K562 (cell line): ENCODE results near the gene SFT2D2. TPM values are rescaled to one million over a fixed set of nuclear protein-coding genes. Genes with fewer than 3 reads are reported as not detected.

Experiments used
- ARID1B ChIP-seq: fragments of 450-650 bp; IDR thresholded peaks from 2 replicates; pipeline ENCODE4 v1.6.1; 2016; ENCODE audit warnings: antibody characterized with exemption, mild to moderate bottlenecking, inconsistent platforms
- ARID2 ChIP-seq: fragments of 450-650 bp; IDR thresholded peaks from 2 replicates; pipeline ENCODE4 v1.6.1; 2017; ENCODE audit warnings: antibody characterized with exemption, mild to moderate bottlenecking
- BCOR ChIP-seq: fragments of 450-650 bp; IDR thresholded peaks from 2 replicates; pipeline ENCODE4 v1.6.1; 2016
- BRD4 ChIP-seq: fragments of 200-600 bp; sonication (generic); IDR thresholded peaks from 2 replicates; pipeline ENCODE4 v1.6.1; 2017; ENCODE audit warnings: inconsistent platforms
- CBX3 ChIP-seq, 2 experiments: IDR thresholded peaks; 1 replicate in 1 of 2; 2 replicates in 1 of 2; pipeline ENCODE4 v1.6.1; 2012; ENCODE audit warnings: inconsistent platforms in 2 of 2, low read length in 2 of 2, borderline replicate concordance in 1 of 2, control low read depth in 1 of 2
- CHD4 ChIP-seq: fragments of 200-600 bp; sonication (generic); IDR thresholded peaks from 3 replicates; pipeline ENCODE4 v1.6.1; 2012; ENCODE audit warnings: low read depth, mild to moderate bottlenecking, mixed read lengths, low read length, inconsistent platforms; ENCODE audit not compliant: insufficient read depth, insufficient replicate concordance, poor library complexity, severe bottlenecking
- FOXJ3 ChIP-seq: sonication (generic); formaldehyde crosslinking; IDR thresholded peaks from 2 replicates; pipeline ENCODE4 v1.4.0; 2020; ENCODE audit warnings: mild to moderate bottlenecking, missing genetic modification reagents
- HNRNPK ChIP-seq: fragments of 200-400 bp; formaldehyde crosslinking; IDR thresholded peaks from one replicate; pipeline ENCODE4 v1.6.1; 2018; ENCODE audit warnings: mild to moderate bottlenecking, low read depth, low read length; ENCODE audit not compliant: poor library complexity, severe bottlenecking
- IRF1 ChIP-seq: sonication (generic); formaldehyde crosslinking; IDR thresholded peaks from 2 replicates; pipeline ENCODE4 v1.8.0; 2022; ENCODE audit warnings: missing genetic modification reagents, mild to moderate bottlenecking, borderline replicate concordance
- KLF16 ChIP-seq: IDR thresholded peaks from 2 replicates; pipeline ENCODE4 v1.6.1; 2016; ENCODE audit warnings: antibody characterized with exemption
- MAFK ChIP-seq: IDR thresholded peaks from 2 replicates; pipeline ENCODE4 v1.6.1; 2011; ENCODE audit warnings: low read length, improper control_type of control experiment
- MAX ChIP-seq: sonication (generic); formaldehyde crosslinking; IDR thresholded peaks from 2 replicates; pipeline ENCODE4 v1.9.0; 2022; ENCODE audit warnings: mild to moderate bottlenecking, missing genetic modification reagents
- MITF ChIP-seq: IDR thresholded peaks from 2 replicates; pipeline ENCODE4 v1.6.1; 2014; ENCODE audit warnings: antibody characterized with exemption
- MXD1 ChIP-seq: fragments of 250-450 bp; sonication (Bioruptor Pico); IDR thresholded peaks from 2 replicates; pipeline ENCODE4 v1.8.0; 2021; ENCODE audit warnings: borderline replicate concordance, mild to moderate bottlenecking, moderate library complexity; ENCODE audit not compliant: poor library complexity, severe bottlenecking
- NFE2 ChIP-seq: IDR thresholded peaks from 2 replicates; pipeline ENCODE4 v1.6.1; 2014; ENCODE audit warnings: antibody characterized with exemption, low read depth
- NONO ChIP-seq, 2 experiments: fragments of 200-400 bp in 1 of 2; fragments of 450-650 bp in 1 of 2; formaldehyde crosslinking in 1 of 2; IDR thresholded peaks; 2 replicates each; pipeline ENCODE4 v1.6.1; 2017; ENCODE audit warnings: low read depth in 2 of 2, mild to moderate bottlenecking in 2 of 2, moderate library complexity in 2 of 2, low read length in 1 of 2
- RFX7 ChIP-seq: fragments of 250-450 bp; sonication (Bioruptor Pico); IDR thresholded peaks from 2 replicates; pipeline ENCODE4 v1.5.1; 2021; ENCODE audit warnings: mild to moderate bottlenecking
- RUNX1 ChIP-seq: sonication (generic); IDR thresholded peaks from 2 replicates; pipeline ENCODE4 v1.6.1; 2016; ENCODE audit warnings: antibody characterized with exemption, low read depth
- SFPQ ChIP-seq: fragments of 200-400 bp; formaldehyde crosslinking; IDR thresholded peaks from 2 replicates; pipeline ENCODE4 v1.6.1; 2017; ENCODE audit warnings: mild to moderate bottlenecking, low read depth, low read length, moderate library complexity
- SMAD3 ChIP-seq: fragments of 450-650 bp; formaldehyde crosslinking; conservative IDR thresholded peaks from 2 replicates; pipeline ENCODE4 v1.4.0; 2020; ENCODE audit warnings: mild to moderate bottlenecking
- SP2 ChIP-seq: IDR thresholded peaks from 2 replicates; pipeline ENCODE4 v1.6.1; 2011; ENCODE audit warnings: mild to moderate bottlenecking, low read depth, low read length, moderate library complexity; ENCODE audit not compliant: poor library complexity, severe bottlenecking; ENCODE audit errors: extremely low read depth
- ZNF134 ChIP-seq: fragments of 250-450 bp; sonication (Bioruptor Pico); conservative IDR thresholded peaks from 2 replicates; pipeline ENCODE4 v1.4.0; 2020
- ZNF785 ChIP-seq: fragments of 250-450 bp; sonication (Bioruptor Pico); IDR thresholded peaks from 2 replicates; pipeline ENCODE4 v1.4.0; 2020; ENCODE audit warnings: mild to moderate bottlenecking
- ZNF830 ChIP-seq: fragments of 250-450 bp; sonication (Bioruptor Pico); IDR thresholded peaks from 2 replicates; pipeline ENCODE4 v1.5.0; 2021; ENCODE audit warnings: mild to moderate bottlenecking
- polyA plus RNA-seq, 8 experiments: library from polyadenylated mRNA; depleted of rRNA in 4 of 8; stranded (reverse) in 5 of 8; unstranded in 3 of 8; fragments of >200 nt; fragmentation: Nextera tagmentation in 2 of 8; fragmentation: Illumina TruSeq in 1 of 8; extraction: Ambion mirVana in 2 of 8; extraction: Trizol in 1 of 8; gene quantifications; 2 replicates each; pipeline versions ENCODE4 v1.2.1 to v1.2.3, GENCODE V29; 2011 to 2014; ENCODE audit warnings: inconsistent platforms in 1 of 8, missing spikeins in 1 of 8
- total RNA-seq, 7 experiments: library from RNA; depleted of rRNA in 6 of 7; stranded (reverse); fragments of >200 nt in 6 of 7; fragmentation: Illumina TruSeq in 2 of 7; extraction: Trizol in 2 of 7; gene quantifications; 2 replicates each; pipeline versions ENCODE4 v1.2.1 to v1.2.3, GENCODE V29; 2011 to 2021; ENCODE audit warnings: low replicate concordance in 1 of 7

Gene SFT2D2
- total and polyA plus RNA-seq, 9 of the 15 experiments (the other 6 are each of a cell fraction or from before 2014, with no cell fraction given), result 3.4 to 50.1 (median 21.6) TPM

- TF ChIP-seq IRF1 (no peak), NONO (IDR thresholded peaks at IDR 0.05; ENCODE audit: low read depth in 2 of 2, low read length in 1 of 2) (0 out of 4 replicates have a peak, but pooled peaks of 1 of the 2 experiments have one; percentile 21), CHD4 (no peak), MXD1 (no peak), SP2 (no peak), ZNF785 (CRISPR knock-in tag) (no peak), ARID1B (peak; percentile 98), NFE2 (peak; percentile 69), RUNX1 (0 out of 2 replicates have a peak, but pooled peaks have one; percentile 41), CBX3 (IDR thresholded peaks at IDR 0.05; ENCODE audit: borderline replicate concordance in 1 of 2, low read length in 2 of 2) (peak in 1 of 2 experiments; percentile 47; a peak in 1 of 3 replicates), MAX (no peak), BRD4 (no peak), ZNF134 (CRISPR knock-in tag) (no peak), SMAD3 (0 out of 2 replicates have a peak, but pooled peaks have one; percentile 52), SFPQ (no peak), RFX7 (CRISPR knock-in tag) (no peak), MITF (no peak), MAFK (no peak), FOXJ3 (no peak), ARID2 (no peak), HNRNPK (no peak), KLF16 (peak; percentile 84), ZNF830 (no peak), BCOR (peak; percentile 66)
Observed at GRCh38 chr1:168281603-168282325, 56.0 kb downstream of the SFT2D2 start (continued).
